Breast epithelium (tissue), 4 donors: ENCODE results near the gene ERBIN. TPM values are rescaled to one million over a fixed set of nuclear protein-coding genes. Genes with fewer than 3 reads are reported as not detected.
"Not testable (repeated sequence)": the region's sequence is repeated elsewhere in the genome, so short reads cannot be mapped to it uniquely, and the experiment has no call there.

Experiments used
- DNase-seq, 2 donors: peaks; one replicate each; pipeline ENCODE4 v3.0.0-alpha.2; 2019; ENCODE audit warnings: low spot score in 2 of 2
- H3K27ac ChIP-seq, 2 donors: fragments of 200-600 bp; sonication (generic) in 1 of 2; one replicate each; pipeline ENCODE4 v1.5.1; 2016 to 2019; ENCODE audit warnings: mild to moderate bottlenecking in 1 of 2
- H3K27me3 ChIP-seq, 2 donors: fragments of 200-600 bp; sonication (generic) in 1 of 2; one replicate each; pipeline versions ENCODE4 v1.5.1 to v1.6.0; 2017 to 2019; ENCODE audit warnings: control low read depth in 1 of 2, mild to moderate bottlenecking in 1 of 2
- H3K36me3 ChIP-seq: fragments of 200-600 bp; one replicate; pipeline ENCODE4 v1.5.1; 2019
- H3K4me1 ChIP-seq, 2 donors: fragments of 200-600 bp; sonication (generic); one replicate each; pipeline ENCODE4 v1.5.1; 2016 to 2019; ENCODE audit warnings: control low read depth in 1 of 2
- H3K4me3 ChIP-seq, 3 donors: fragments of 200-600 bp; sonication (generic); 1 replicate in 2 of 3; 2 replicates in 1 of 3; pipeline ENCODE4 v1.5.1; 2016 to 2019; ENCODE audit warnings: mild to moderate bottlenecking in 3 of 3, moderate library complexity in 2 of 3
- H3K9me3 ChIP-seq, 2 donors: fragments of 200-600 bp; sonication (generic) in 1 of 2; one replicate each; pipeline ENCODE4 v1.5.1; 2016 to 2019; ENCODE audit warnings: control low read depth in 1 of 2
- CTCF ChIP-seq, 3 donors: fragments of 450-650 bp; IDR thresholded peaks; one replicate each; pipeline ENCODE4 v1.5.1; 2016 to 2017; ENCODE audit warnings: antibody characterized with exemption in 3 of 3, mild to moderate bottlenecking in 3 of 3, moderate library complexity in 3 of 3
- POLR2A ChIP-seq: fragments of 450-650 bp; IDR thresholded peaks from one replicate; pipeline ENCODE4 v1.6.1; 2016; ENCODE audit warnings: antibody characterized with exemption, mild to moderate bottlenecking, moderate library complexity
- POLR2AphosphoS5 ChIP-seq, 3 donors: sonication (generic); formaldehyde crosslinking; IDR thresholded peaks; one replicate each; pipeline ENCODE4 v1.6.1; 2017; ENCODE audit warnings: antibody characterized with exemption in 3 of 3
- intact Hi-C: fragments of 100-400 bp; cut with DNase I; formaldehyde crosslinking; loops from one replicate; pipeline ENCODE4 v1.15.1; 2023; ENCODE audit warnings: low total_unique reads
- total RNA-seq, 3 donors: library from RNA; depleted of rRNA; stranded (reverse); fragments of >200 nt; gene quantifications; one replicate each; pipeline ENCODE4 v1.1.0, GENCODE V29; 2016

The ERBIN gene
- total RNA-seq, 3 donors from 2014 or later, result 63.5 to 131 (median 97.7) TPM

- no peaks in the 10 kb centered on the region for H3K27me3 ChIP-seq
- intact Hi-C loops, result no loop called here
- no peak for DNase-seq
- H3K4me3 ChIP-seq, result no peak overlapping the region
- H3K4me1 ChIP-seq, result no peaks in the 10 kb centered on the region
- no peak for TF ChIP-seq POLR2AphosphoS5 (IDR thresholded peaks at IDR 0.05)
- no peak for TF ChIP-seq CTCF (IDR thresholded peaks at IDR 0.05)
- no peak for TF ChIP-seq POLR2A
- H3K36me3 ChIP-seq, result no peaks in the 10 kb centered on the region
- no peak overlapping the region for H3K27ac ChIP-seq
- no peaks in the 10 kb centered on the region for H3K9me3 ChIP-seq
Measured at GRCh38 chr5:65914641-65915196, 11.7 kb upstream of the ERBIN start.

GRCh38 chr5:65915661-65916060 lies 10.7 kb upstream of the ERBIN start:
- H3K36me3 ChIP-seq, H3K27me3 ChIP-seq, H3K9me3 ChIP-seq, intact Hi-C loops, H3K4me1 ChIP-seq, DNase-seq, H3K27ac ChIP-seq, H3K4me3 ChIP-seq: not testable (repeated sequence)

DNA sequence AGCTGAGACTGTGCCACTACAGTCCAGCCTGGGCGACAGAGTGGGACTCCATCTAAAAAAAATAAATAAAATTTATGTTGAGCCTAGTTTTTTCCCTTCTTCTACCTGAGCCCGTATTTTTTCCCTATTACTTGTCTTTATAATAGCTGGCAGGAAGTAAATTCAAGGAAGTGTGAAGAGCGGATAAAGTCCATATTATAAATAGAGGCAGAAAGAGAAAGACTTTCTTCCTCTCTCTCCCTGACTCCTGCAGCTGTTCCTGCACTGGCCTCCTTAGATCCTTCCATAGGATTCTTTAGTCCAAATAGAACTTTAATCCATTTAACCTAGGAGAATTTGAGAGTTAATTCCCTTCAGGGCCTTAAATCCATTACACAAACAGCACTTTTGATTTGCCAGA lies 10.3 kb upstream of the ERBIN start:
- H3K4me3 ChIP-seq, result no peak overlapping the region
- no peaks in the 10 kb centered on the region for H3K4me1 ChIP-seq
- no peak for TF ChIP-seq POLR2AphosphoS5 (IDR thresholded peaks at IDR 0.05)
- TF ChIP-seq POLR2A, result no peak
- TF ChIP-seq CTCF (IDR thresholded peaks at IDR 0.05), result no peak
- H3K9me3 ChIP-seq, result no peaks in the 10 kb centered on the region
- no peaks in the 10 kb centered on the region for H3K27me3 ChIP-seq
- no peak for DNase-seq
- intact Hi-C loops, result no loop called here
- no peaks in the 10 kb centered on the region for H3K36me3 ChIP-seq
- H3K27ac ChIP-seq, result no peak overlapping the region

DNA sequence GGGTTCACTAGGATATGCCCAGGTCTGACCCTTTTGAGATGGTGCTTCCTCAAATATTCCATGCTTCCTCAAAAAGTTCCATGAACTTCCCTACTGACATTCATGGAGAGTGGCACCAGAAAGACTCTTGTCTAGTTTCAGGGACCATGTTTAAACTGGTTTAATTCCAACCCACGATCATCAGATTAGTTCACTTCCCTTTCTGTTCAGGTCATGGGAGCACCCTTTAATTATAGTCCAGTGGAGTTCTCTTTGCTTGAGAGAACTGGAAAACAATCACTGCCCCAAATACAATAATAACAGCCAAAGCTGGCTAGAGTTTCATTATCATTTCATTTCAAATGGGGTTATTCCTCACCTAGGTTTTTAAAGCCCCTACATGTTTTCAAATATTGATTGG lies 9.7 kb upstream of the ERBIN start:
- DNase-seq, result no peak
- Histone ChIP-seq H3K4me3 (no peak overlapping the region), H3K27ac (no peak overlapping the region)

DNA sequence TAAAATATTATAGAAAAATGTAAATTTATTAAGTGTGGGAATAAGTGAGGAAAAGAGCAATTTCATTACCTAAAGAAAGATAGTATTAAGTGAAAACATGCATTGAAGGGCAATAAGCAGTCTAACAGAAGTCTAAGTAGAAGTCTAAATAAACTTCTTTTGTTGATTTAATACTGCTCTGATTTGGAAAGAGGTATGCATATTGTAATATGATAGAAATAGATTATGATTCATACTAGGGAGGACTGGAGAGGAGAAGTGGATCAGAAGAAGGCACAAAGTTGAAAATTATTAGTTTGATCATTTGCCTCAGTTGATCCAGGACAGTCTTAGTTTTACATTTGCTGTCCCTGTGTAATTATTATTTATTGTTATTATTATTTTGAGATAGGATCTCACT lies 6.6 kb upstream of the ERBIN start:
- no peak for DNase-seq
- intact Hi-C loops, result no loop called here
- Histone ChIP-seq H3K4me1 (no peaks in the 10 kb centered on the region), H3K36me3 (no peaks in the 10 kb centered on the region), H3K9me3 (no peaks in the 10 kb centered on the region), H3K4me3 (no peak overlapping the region), H3K27ac (no peak overlapping the region), H3K27me3 (no peaks in the 10 kb centered on the region)
- TF ChIP-seq POLR2A (no peak), POLR2AphosphoS5 (IDR thresholded peaks at IDR 0.05) (no peak), CTCF (IDR thresholded peaks at IDR 0.05) (no peak)

More for the DNA sequence above, 9.7 kb upstream of the ERBIN start:
- Histone ChIP-seq H3K36me3 (no peaks in the 10 kb centered on the region), H3K27me3 (no peaks in the 10 kb centered on the region), H3K9me3 (no peaks in the 10 kb centered on the region), H3K4me1 (no peaks in the 10 kb centered on the region)
- TF ChIP-seq POLR2A (no peak), CTCF (IDR thresholded peaks at IDR 0.05) (no peak), POLR2AphosphoS5 (IDR thresholded peaks at IDR 0.05) (no peak)
- intact Hi-C loops, result no loop called here

GRCh38 chr5:65923339-65923738 lies 3.0 kb upstream of the ERBIN start:
- DNase-seq, result no peak
- H3K27ac ChIP-seq, result no peak overlapping the region
- H3K4me3 ChIP-seq, result no peak overlapping the region
- H3K27me3 ChIP-seq, result no peaks in the 10 kb centered on the region
- no peaks in the 10 kb centered on the region for H3K36me3 ChIP-seq
- TF ChIP-seq CTCF (IDR thresholded peaks at IDR 0.05), result no peak
- no peak for TF ChIP-seq POLR2AphosphoS5 (IDR thresholded peaks at IDR 0.05)
- no peak for TF ChIP-seq POLR2A
- no peaks in the 10 kb centered on the region for H3K9me3 ChIP-seq
- peaks cover 0 to under 1% of the 10 kb centered on the region in 2 donors for H3K4me1 ChIP-seq
- intact Hi-C loops, result no loop called here
